ENCODE results near the gene CALD1.

CALD1 gene

DNA sequence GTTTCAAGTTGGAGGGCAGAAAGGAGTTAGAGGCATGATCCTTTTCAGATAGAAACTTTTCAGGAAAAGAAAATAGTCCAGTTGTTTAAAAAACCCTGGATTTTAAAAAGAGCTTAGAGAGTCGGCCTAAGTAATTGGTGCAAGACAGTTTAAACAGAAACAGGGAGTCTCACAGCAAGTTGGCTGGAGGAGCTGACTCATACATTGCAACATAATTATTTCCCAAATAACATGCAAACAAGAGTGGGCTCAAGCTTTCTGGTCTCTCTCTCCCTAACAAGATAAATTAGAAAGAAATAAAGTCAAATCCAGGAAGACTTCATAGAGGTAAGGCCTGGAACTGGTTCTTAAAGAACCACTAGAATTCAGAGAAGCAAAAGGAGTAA is 106.5 kb downstream of the CALD1 start:
- Histone ChIP-seq H3K27me3 (ENCODE audit: insufficient read depth, low read length, poor library complexity, severe bottlenecking) (no peaks in the 10 kb centered on the region), H2AFZ (ENCODE audit: low read length) (no peak overlapping the region), H3K36me3 (ENCODE audit: insufficient read depth, low read length) (no peaks in the 10 kb centered on the region), H3K4me1 (ENCODE audit: insufficient read depth, low read length, poor library complexity, severe bottlenecking) (no peaks in the 10 kb centered on the region), H3K4me2 (ENCODE audit: low read depth, low read length, poor library complexity, severe bottlenecking) (no peak overlapping the region), H3K79me2 (ENCODE audit: insufficient read depth, low read length) (no peaks in the 10 kb centered on the region), H3K9ac (ENCODE audit: low read depth, low read length, poor library complexity, severe bottlenecking) (no peak overlapping the region), H3K9me3 (ENCODE audit: insufficient read depth, low read depth, low read length) (no peaks in the 10 kb centered on the region), H3K4me3 (ENCODE audit: low read length, poor library complexity, severe bottlenecking) (no peak overlapping the region), H4K20me1 (ENCODE audit: insufficient read depth, low read length, poor library complexity, severe bottlenecking) (no peaks in the 10 kb centered on the region), H3F3A (ENCODE audit: low read depth) (no peaks in the 10 kb centered on the region), H3K9me2 (replicated peaks; ENCODE audit: low read depth, low read length) (no peaks in the 10 kb centered on the region)
- TF ChIP-seq CTCF (conservative IDR thresholded peaks at IDR 0.05; ENCODE audit: low read length), result no peak
- TF ChIP-seq EZH2phosphoT487 (IDR thresholded peaks at IDR 0.05; ENCODE audit: borderline replicate concordance), result no peak

DNA sequence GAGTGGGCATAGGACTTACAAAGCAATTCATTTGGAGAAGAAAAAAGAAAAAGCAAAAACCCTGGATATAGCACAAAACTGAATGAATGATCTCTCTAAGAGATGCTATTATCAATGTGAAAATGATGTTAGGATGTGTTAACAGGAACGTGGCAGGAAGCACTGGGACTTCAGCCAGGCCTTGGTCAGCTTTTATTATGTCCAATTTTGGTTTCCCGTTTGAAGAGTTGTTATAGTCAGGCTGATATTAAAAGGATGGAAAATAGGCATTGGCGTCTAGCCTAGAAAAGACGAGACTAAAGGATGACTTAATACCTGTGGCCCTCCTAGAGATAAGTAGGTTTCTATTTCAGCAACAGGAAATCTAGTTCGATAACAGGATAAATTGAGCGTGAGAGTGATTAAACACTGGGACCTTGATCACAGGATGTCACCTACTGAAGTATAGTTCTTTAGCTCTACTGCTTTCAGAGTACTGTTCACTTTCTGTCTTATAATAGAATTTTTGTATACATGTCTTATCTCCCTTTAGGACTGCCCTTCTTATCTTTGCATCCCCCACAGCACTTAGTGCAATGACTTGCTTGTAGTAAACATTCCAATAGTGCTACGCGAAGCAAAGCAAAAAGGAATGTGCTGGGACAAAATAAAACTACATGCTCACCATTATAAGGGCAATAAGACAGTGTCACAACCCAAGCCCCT is 107.1 kb downstream of the CALD1 start:
- H2AFZ ChIP-seq (ENCODE audit: low read length), result no peak overlapping the region
- no peaks in the 10 kb centered on the region for H3F3A ChIP-seq (ENCODE audit: low read depth)

DNA sequence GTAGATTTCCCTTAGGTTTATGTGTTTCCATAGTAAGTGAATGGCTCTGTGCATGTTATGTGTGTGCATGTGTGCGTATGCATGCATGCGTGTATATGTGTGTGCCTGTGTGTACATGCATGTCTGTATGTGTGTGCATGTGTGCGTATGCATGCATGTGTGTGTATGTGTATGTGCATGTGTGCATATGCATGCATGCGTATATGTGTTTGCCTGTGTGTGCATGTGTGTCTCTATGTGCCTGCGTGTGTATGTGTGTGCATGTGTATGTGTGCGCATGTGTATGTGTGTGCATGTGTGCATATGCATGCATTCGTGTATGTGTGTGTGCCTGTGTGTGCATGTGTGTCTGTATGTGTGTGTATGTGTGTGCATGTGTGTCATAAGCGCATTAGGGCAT is 108.1 kb downstream of the CALD1 start:
- Histone ChIP-seq H3K9me2 (replicated peaks; ENCODE audit: low read depth, low read length) (no peaks in the 10 kb centered on the region), H3F3A (ENCODE audit: low read depth) (no peaks in the 10 kb centered on the region), H2AFZ (ENCODE audit: low read length) (no peak overlapping the region), H3K9ac (ENCODE audit: low read depth, low read length, poor library complexity, severe bottlenecking) (no peak overlapping the region), H3K36me3 (ENCODE audit: insufficient read depth, low read length) (no peaks in the 10 kb centered on the region), H4K20me1 (ENCODE audit: insufficient read depth, low read length, poor library complexity, severe bottlenecking) (no peaks in the 10 kb centered on the region), H3K4me1 (ENCODE audit: insufficient read depth, low read length, poor library complexity, severe bottlenecking) (no peaks in the 10 kb centered on the region), H3K9me3 (ENCODE audit: insufficient read depth, low read depth, low read length) (no peaks in the 10 kb centered on the region), H3K4me3 (ENCODE audit: low read length, poor library complexity, severe bottlenecking) (no peak overlapping the region), H3K79me2 (ENCODE audit: insufficient read depth, low read length) (no peaks in the 10 kb centered on the region), H3K27me3 (ENCODE audit: insufficient read depth, low read length, poor library complexity, severe bottlenecking) (no peaks in the 10 kb centered on the region), H3K4me2 (ENCODE audit: low read depth, low read length, poor library complexity, severe bottlenecking) (no peak overlapping the region)
- TF ChIP-seq CTCF (conservative IDR thresholded peaks at IDR 0.05; ENCODE audit: low read length) (no peak), EZH2phosphoT487 (IDR thresholded peaks at IDR 0.05; ENCODE audit: borderline replicate concordance) (no peak)

More for the DNA sequence above, 107.1 kb downstream of the CALD1 start:
- no peak for TF ChIP-seq CTCF (conservative IDR thresholded peaks at IDR 0.05; ENCODE audit: low read length)
- no peak for TF ChIP-seq EZH2phosphoT487 (IDR thresholded peaks at IDR 0.05; ENCODE audit: borderline replicate concordance)
- Histone ChIP-seq H3K4me2 (ENCODE audit: low read depth, low read length, poor library complexity, severe bottlenecking) (no peak overlapping the region), H3K4me1 (ENCODE audit: insufficient read depth, low read length, poor library complexity, severe bottlenecking) (no peaks in the 10 kb centered on the region), H3K36me3 (ENCODE audit: insufficient read depth, low read length) (no peaks in the 10 kb centered on the region), H4K20me1 (ENCODE audit: insufficient read depth, low read length, poor library complexity, severe bottlenecking) (no peaks in the 10 kb centered on the region), H3K27me3 (ENCODE audit: insufficient read depth, low read length, poor library complexity, severe bottlenecking) (no peaks in the 10 kb centered on the region), H3K9me2 (replicated peaks; ENCODE audit: low read depth, low read length) (no peaks in the 10 kb centered on the region), H3K9me3 (ENCODE audit: insufficient read depth, low read depth, low read length) (no peaks in the 10 kb centered on the region), H3K79me2 (ENCODE audit: insufficient read depth, low read length) (no peaks in the 10 kb centered on the region), H3K9ac (ENCODE audit: low read depth, low read length, poor library complexity, severe bottlenecking) (no peak overlapping the region), H3K4me3 (ENCODE audit: low read length, poor library complexity, severe bottlenecking) (no peak overlapping the region)

All from Loucy (cell line).